HG03442 (cell line): ENCODE measurements around the gene MC4R.

Experiments used
- ATAC-seq: cut with Tn5 transposase; IDR thresholded peaks from one replicate; pipeline ENCODE4 v1.9.1; 2021; ENCODE audit warnings: mild to moderate bottlenecking, moderate library complexity; ENCODE audit not compliant: unreplicated experiment

Gene MC4R

DNA sequence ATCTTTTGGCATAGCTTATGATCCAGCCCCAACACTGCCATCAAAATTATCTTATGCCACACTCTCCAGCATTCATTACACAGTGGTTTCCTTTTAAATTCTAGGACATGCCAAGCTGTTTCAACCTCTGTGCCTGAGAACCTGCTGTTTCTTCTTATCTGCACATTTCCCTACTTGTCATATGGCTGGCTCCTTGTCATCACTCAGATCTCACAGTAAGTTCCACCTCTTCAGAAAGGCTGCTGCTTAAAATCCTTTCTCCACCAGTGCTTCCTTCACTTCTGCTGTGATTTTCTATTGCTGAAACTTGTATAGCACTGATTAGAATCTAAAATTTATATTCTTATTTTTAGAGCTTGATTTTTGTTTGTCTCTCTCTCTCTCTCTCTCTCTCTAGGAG lies 43.4 kb downstream of the MC4R start:
- no peak for ATAC-seq

DNA sequence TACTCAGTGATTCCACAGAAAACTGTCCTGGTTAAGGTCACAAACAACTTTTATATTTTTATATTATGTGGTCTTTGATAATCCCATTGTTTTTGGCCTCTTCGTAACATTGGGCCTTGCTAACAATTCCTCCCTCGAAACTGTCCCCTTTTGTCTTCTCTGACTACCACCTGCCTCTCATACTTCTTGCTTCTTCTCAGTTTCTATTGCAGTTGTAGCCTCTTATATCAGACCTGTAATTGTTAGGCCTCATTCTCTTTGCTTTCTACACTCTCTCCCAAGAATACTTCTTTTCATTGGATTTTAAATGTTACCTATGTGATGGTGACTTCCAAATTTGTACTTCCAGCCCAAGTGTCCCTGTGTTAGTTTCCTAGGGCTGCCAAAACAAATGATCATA lies 44.7 kb downstream of the MC4R start:
- ATAC-seq = no peak

DNA sequence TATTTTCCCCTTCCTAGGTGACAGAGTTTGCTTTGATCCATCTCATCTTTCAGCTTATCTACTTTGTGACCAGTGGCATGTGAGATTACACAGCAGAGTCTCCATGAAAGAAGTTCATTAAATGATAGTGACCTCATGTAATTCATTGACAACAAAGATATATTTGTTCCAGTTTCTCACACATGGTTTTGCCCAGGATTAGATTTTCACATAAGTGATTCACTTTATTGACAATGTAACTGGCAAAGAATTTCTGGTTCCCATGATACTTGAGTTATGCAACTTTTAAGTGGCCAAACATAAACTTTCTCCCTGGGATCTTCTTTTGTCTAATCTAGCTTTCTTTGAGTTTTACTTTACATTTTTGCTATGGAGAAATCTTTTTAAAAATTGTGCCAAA lies 50.0 kb downstream of the MC4R start:
- ATAC-seq = no peak
